KOPT-K1 (cell line): ENCODE measurements around the gene GPR45.

ENCODE experiments used
- H3K27ac ChIP-seq: fragments of 200-600 bp; sonication (generic); 2 replicates; pipeline ENCODE4 v1.5.1; 2016; ENCODE audit warnings: antibody characterized with exemption, mild to moderate bottlenecking, low read depth, low read length; ENCODE audit not compliant: poor library complexity, severe bottlenecking
- H3K36me3 ChIP-seq: fragments of 200-600 bp; sonication (generic); 2 replicates; pipeline ENCODE4 v1.5.1; 2017; ENCODE audit warnings: antibody characterized with exemption, mild to moderate bottlenecking, low read length, moderate library complexity; ENCODE audit not compliant: insufficient read depth
- H3K9me3 ChIP-seq: fragments of 200-600 bp; sonication (generic); 2 replicates; pipeline ENCODE4 v1.5.1; 2017; ENCODE audit warnings: antibody characterized with exemption, low read length, mild to moderate bottlenecking; ENCODE audit not compliant: insufficient read depth, poor library complexity, severe bottlenecking

GPR45 gene

GRCh38 chr2:105241443-105241842, at the start of gene GPR45:
Gene GPR45 (plus strand): TSS chr2:105241743. CDS start chr2:105241859, 116 bp downstream.
- H3K36me3 ChIP-seq: no peaks in the 10 kb centered on the region
- no peak within 1 kb of the TSS for H3K27ac ChIP-seq
- H3K9me3 ChIP-seq: no peaks in the 10 kb centered on the region

GRCh38 chr2:105194022-105194675, 47.4 kb upstream of the GPR45 start:
- Histone ChIP-seq H3K27ac (no peak overlapping the region), H3K36me3 (no peaks in the 10 kb centered on the region), H3K9me3 (peaks cover 10% of the 10 kb centered on the region)

- Histone ChIP-seq H3K27ac (no peak overlapping the region), H3K36me3 (no peaks in the 10 kb centered on the region), H3K9me3 (no peaks in the 10 kb centered on the region)
Observed at GRCh38 chr2:105196651-105197050, 44.9 kb upstream of the GPR45 start.

GRCh38 chr2:105215586-105216192, 25.9 kb upstream of the GPR45 start:
- Histone ChIP-seq H3K27ac (no peak overlapping the region), H3K9me3 (no peaks in the 10 kb centered on the region), H3K36me3 (no peaks in the 10 kb centered on the region)

- no peak overlapping the region for H3K27ac ChIP-seq
- no peaks in the 10 kb centered on the region for H3K36me3 ChIP-seq
- no peaks in the 10 kb centered on the region for H3K9me3 ChIP-seq
Observed at GRCh38 chr2:105220604-105221003, 20.9 kb upstream of the GPR45 start.

GRCh38 chr2:105224444-105224843, 17.1 kb upstream of the GPR45 start:
- Histone ChIP-seq H3K27ac (no peak overlapping the region), H3K9me3 (no peaks in the 10 kb centered on the region), H3K36me3 (no peaks in the 10 kb centered on the region)

GRCh38 chr2:105231232-105231619, 10.3 kb upstream of the GPR45 start:
- no peaks in the 10 kb centered on the region for H3K9me3 ChIP-seq
- no peaks in the 10 kb centered on the region for H3K36me3 ChIP-seq
- no peak overlapping the region for H3K27ac ChIP-seq

- Histone ChIP-seq H3K27ac (no peak overlapping the region), H3K9me3 (no peaks in the 10 kb centered on the region), H3K36me3 (no peaks in the 10 kb centered on the region)
Observed at GRCh38 chr2:105235388-105236059, 6.0 kb upstream of the GPR45 start.

GRCh38 chr2:105236060-105236424, 5.5 kb upstream of the GPR45 start:
- Histone ChIP-seq H3K36me3 (no peaks in the 10 kb centered on the region), H3K9me3 (no peaks in the 10 kb centered on the region), H3K27ac (no peak overlapping the region)

- H3K27ac ChIP-seq: no peak overlapping the region
- H3K9me3 ChIP-seq: no peaks in the 10 kb centered on the region
- H3K36me3 ChIP-seq: no peaks in the 10 kb centered on the region
Observed at GRCh38 chr2:105237045-105237765, 4.3 kb upstream of the GPR45 start.

GRCh38 chr2:105238664-105239240, 2.8 kb upstream of the GPR45 start:
- no peaks in the 10 kb centered on the region for H3K9me3 ChIP-seq
- no peak overlapping the region for H3K27ac ChIP-seq
- no peaks in the 10 kb centered on the region for H3K36me3 ChIP-seq

- Histone ChIP-seq H3K9me3 (no peaks in the 10 kb centered on the region), H3K27ac (no peak overlapping the region), H3K36me3 (no peaks in the 10 kb centered on the region)
Observed at GRCh38 chr2:105239924-105240323, 1.6 kb upstream of the GPR45 start.

GRCh38 chr2:105242286-105242993, 897 bp downstream of the GPR45 start:
- Histone ChIP-seq H3K27ac (no peak overlapping the region), H3K9me3 (no peaks in the 10 kb centered on the region), H3K36me3 (no peaks in the 10 kb centered on the region)

GRCh38 chr2:105243961-105244360, 2.4 kb downstream of the GPR45 start:
- no peaks in the 10 kb centered on the region for H3K36me3 ChIP-seq
- H3K9me3 ChIP-seq: no peaks in the 10 kb centered on the region
- H3K27ac ChIP-seq: no peak overlapping the region
